ENCODE results near the gene PRDM13. TPM values are rescaled to one million over a fixed set of nuclear protein-coding genes. Genes with fewer than 3 reads are reported as not detected.

Gene PRDM13
- total RNA-seq, 1 experiment from 2014 or later: 0.11 TPM

GRCh38 chr6:99609905-99610489 lies 3.4 kb downstream of the PRDM13 start:
- H3K9me3 Mint-ChIP-seq: no peaks in the 10 kb centered on the region
- no peak overlapping the region for H3K27ac Mint-ChIP-seq
- TF ChIP-seq NFE2L1 (CRISPR knock-in tag; IDR thresholded peaks at IDR 0.05) (no peak), TEAD4 (CRISPR knock-in tag; IDR thresholded peaks at IDR 0.05) (no peak), CBFB (CRISPR knock-in tag; IDR thresholded peaks at IDR 0.05; ENCODE audit: low read depth) (no peak), TCF7 (CRISPR knock-in tag; IDR thresholded peaks at IDR 0.05; ENCODE audit: low read depth) (no peak), FOXP1 (CRISPR knock-in tag; IDR thresholded peaks at IDR 0.05; ENCODE audit: borderline replicate concordance) (no peak), ZNF232 (CRISPR knock-in tag; IDR thresholded peaks at IDR 0.05) (no peak)
- H3K27me3 Mint-ChIP-seq (ENCODE audit: low read depth): peaks cover 99% of the 10 kb centered on the region
- no peaks in the 10 kb centered on the region for H3K36me3 Mint-ChIP-seq
- ChIA-PET POLR2A (interaction anchor here (0.6 kb wide), 1 partner anchor 9 kb away, joined by 3 read pairs; no protein-coding TSS in a partner anchor), CTCF (no interaction called here)
- ATAC-seq (no peak), DNase-seq (ENCODE audit: low spot score) (no peak)
- H3K4me1 Mint-ChIP-seq: peaks cover 72% of the 10 kb centered on the region
- H3K4me3 Mint-ChIP-seq: no peak overlapping the region

- no peak overlapping the region for H3K4me3 Mint-ChIP-seq
- H3K4me1 Mint-ChIP-seq: peaks cover 64% of the 10 kb centered on the region
- TF ChIP-seq ELF4 (CRISPR knock-in tag; IDR thresholded peaks at IDR 0.05; ENCODE audit: low read depth): no peak
- no peak for TF ChIP-seq NFATC4 (CRISPR knock-in tag; IDR thresholded peaks at IDR 0.05)
- no peak for TF ChIP-seq ZNF396 (CRISPR knock-in tag; IDR thresholded peaks at IDR 0.05; ENCODE audit: borderline replicate concordance)
- TF ChIP-seq ZNF416 (CRISPR knock-in tag; IDR thresholded peaks at IDR 0.05): no peak
- TF ChIP-seq CREM (CRISPR knock-in tag; IDR thresholded peaks at IDR 0.05): no peak
- TF ChIP-seq HMGA2 (CRISPR knock-in tag; IDR thresholded peaks at IDR 0.05): no peak
- no peak for DNase-seq (ENCODE audit: low spot score)
- ChIA-PET CTCF (no interaction called here), POLR2A (no interaction called here)
- no peaks in the 10 kb centered on the region for H3K36me3 Mint-ChIP-seq
- no peak for ATAC-seq
- H3K9me3 Mint-ChIP-seq: no peaks in the 10 kb centered on the region
- peaks cover 99% of the 10 kb centered on the region for H3K27me3 Mint-ChIP-seq (ENCODE audit: low read depth)
- no peak overlapping the region for H3K27ac Mint-ChIP-seq
Observed at GRCh38 chr6:99611148-99611547, 4.5 kb downstream of the PRDM13 start.

GRCh38 chr6:99612551-99613408 lies 6.1 kb downstream of the PRDM13 start:
- H3K27ac Mint-ChIP-seq: no peak overlapping the region
- ATAC-seq (peak; percentile 14), DNase-seq (ENCODE audit: low spot score) (no peak)
- ChIA-PET CTCF (interaction anchor here (0.6 to 2.3 kb wide), 6 partner anchors 24 to 470 kb away, joined by 3 to 13 read pairs (median 5); partner anchors contain the start of gene CCNC), POLR2A (no interaction called here)
- TF ChIP-seq TCF7 (CRISPR knock-in tag; IDR thresholded peaks at IDR 0.05; ENCODE audit: low read depth): 0 out of 2 replicates have a peak, but pooled peaks have one; percentile 11
- TF ChIP-seq MAX (CRISPR knock-in tag; IDR thresholded peaks at IDR 0.05): peak; percentile 49
- TF ChIP-seq ZNF232 (CRISPR knock-in tag; IDR thresholded peaks at IDR 0.05): peak; percentile 52; the same call in 1 of the 2 replicates
- 0 out of 2 replicates have a peak, but pooled peaks have one; percentile 29 for TF ChIP-seq ZNF281 (CRISPR knock-in tag; IDR thresholded peaks at IDR 0.05)
- 0 out of 2 replicates have a peak, but pooled peaks have one; percentile 37 for TF ChIP-seq CREB1 (CRISPR knock-in tag; IDR thresholded peaks at IDR 0.05)
- 0 out of 2 replicates have a peak, but pooled peaks have one; percentile 36 for TF ChIP-seq MYBL2 (CRISPR knock-in tag; IDR thresholded peaks at IDR 0.05)
- no peak for TF ChIP-seq E2F4 (CRISPR knock-in tag; IDR thresholded peaks at IDR 0.05; ENCODE audit: borderline replicate concordance, low read depth)
- no peak for TF ChIP-seq ZNF416 (CRISPR knock-in tag; IDR thresholded peaks at IDR 0.05)
- TF ChIP-seq ESRRA (CRISPR knock-in tag; IDR thresholded peaks at IDR 0.05; ENCODE audit: borderline replicate concordance): no peak
- 0 out of 2 replicates have a peak, but pooled peaks have one; percentile 46 for TF ChIP-seq SMAD3 (CRISPR knock-in tag; IDR thresholded peaks at IDR 0.05; ENCODE audit: borderline replicate concordance)
- 0 out of 2 replicates have a peak, but pooled peaks have one; percentile 43 for TF ChIP-seq FOXP4 (CRISPR knock-in tag; IDR thresholded peaks at IDR 0.05)
- H3K4me3 Mint-ChIP-seq: peak overlapping the region; percentile 58
- H3K4me1 Mint-ChIP-seq: peaks cover 50% of the 10 kb centered on the region
- H3K9me3 Mint-ChIP-seq: no peaks in the 10 kb centered on the region
- H3K36me3 Mint-ChIP-seq: no peaks in the 10 kb centered on the region
- peaks cover 99% of the 10 kb centered on the region for H3K27me3 Mint-ChIP-seq (ENCODE audit: low read depth)

Measured in WTC11 (cell line).